Activated naive CD8-positive, alpha-beta T cell treated with anti-CD3 and anti-CD28 coated beads, Interleukin-2, amount 10 ng/mL, durations not matched to agents 7 days and 5 days (primary cell): ENCODE measurements around the gene HIRIP3. TPM values are rescaled to one million over a fixed set of nuclear protein-coding genes. Genes with fewer than 3 reads are reported as not detected.

Source experiments
- ATAC-seq: fragments of 150-1000 bp; cut with Tn5 transposase; one replicate; pipeline ENCODE4 v1.10.0; 2021; ENCODE audit warnings: low read depth, moderate library complexity
- POLR2A ChIA-PET: fragments of 350-600 bp; sonication (Branson Sonifier 250); formaldehyde crosslinking; loops from one replicate; lab custom pipeline; 2021; ENCODE audit warnings: antibody characterized with exemption; lab: Charles Lee
- DNase-seq: peaks from one replicate; pipeline ENCODE4 v3.0.0; 2021
- H3K27ac Mint-ChIP-seq: one replicate; pipeline ENCODE4 v1.8.0; 2022; ENCODE audit warnings: mild to moderate bottlenecking, mixed read lengths
- H3K27me3 Mint-ChIP-seq: one replicate; pipeline ENCODE4 v1.8.0; 2022; ENCODE audit warnings: mild to moderate bottlenecking, moderate library complexity, mixed read lengths
- H3K36me3 Mint-ChIP-seq: one replicate; pipeline ENCODE4 v1.8.0; 2021; ENCODE audit warnings: mild to moderate bottlenecking, mixed read lengths
- H3K4me1 Mint-ChIP-seq: one replicate; pipeline ENCODE4 v1.8.0; 2021; ENCODE audit warnings: mixed read lengths
- H3K4me3 Mint-ChIP-seq: one replicate; pipeline ENCODE4 v1.8.0; 2022; ENCODE audit warnings: mild to moderate bottlenecking, moderate library complexity, mixed read lengths
- H3K9me3 Mint-ChIP-seq: one replicate; pipeline ENCODE4 v1.8.0; 2021; ENCODE audit warnings: mixed read lengths
- total RNA-seq, 2 experiments: library from RNA; stranded (reverse); gene quantifications; one replicate each; pipeline ENCODE4 v1.2.3, GENCODE V29; 2021

HIRIP3 gene
- total RNA-seq, 2 experiments from 2014 or later = 35.1 to 37.3 TPM

DNA sequence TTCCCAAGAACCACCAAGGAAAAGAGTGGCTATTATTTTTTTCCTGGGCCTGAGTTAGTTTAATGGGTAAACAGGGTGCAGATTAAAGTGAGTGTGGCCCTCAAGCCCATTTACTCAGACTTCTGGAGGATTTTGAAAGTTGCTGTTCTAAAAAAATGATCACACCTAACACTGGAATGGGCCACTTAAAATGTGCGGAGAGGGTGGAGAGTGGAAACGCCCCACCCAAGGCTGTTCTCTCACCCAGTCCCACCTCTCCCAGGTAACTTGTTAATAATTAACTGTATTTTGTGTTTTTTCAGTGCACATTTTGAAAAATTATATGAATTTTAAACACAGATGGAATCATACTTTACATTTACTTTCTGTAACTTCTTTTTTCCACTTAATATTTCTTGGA is 5.4 kb downstream of the HIRIP3 start:
- Mint-ChIP-seq H3K36me3 (peaks cover 17% of the 10 kb centered on the region), H3K27ac (no peak overlapping the region), H3K27me3 (no peaks in the 10 kb centered on the region), H3K4me1 (peaks cover 12% of the 10 kb centered on the region), H3K9me3 (no peaks in the 10 kb centered on the region), H3K4me3 (no peak overlapping the region)
- POLR2A ChIA-PET = interaction anchor here (1.2 kb wide), 1 partner anchor 11 kb away, joined by 5 read pairs; no protein-coding TSS in a partner anchor
- no peak for ATAC-seq
- no peak for DNase-seq

GRCh38 chr16:29989111-29989858 is 6.1 kb downstream of the HIRIP3 start:
- no peak overlapping the region for H3K4me3 Mint-ChIP-seq
- H3K4me1 Mint-ChIP-seq = peaks cover 7% of the 10 kb centered on the region
- ATAC-seq (no peak), DNase-seq (no peak)
- POLR2A ChIA-PET = interaction anchor here (1.2 kb wide), 1 partner anchor 10 kb away, joined by 5 read pairs; no protein-coding TSS in a partner anchor
- peaks cover 14% of the 10 kb centered on the region for H3K36me3 Mint-ChIP-seq
- no peaks in the 10 kb centered on the region for H3K9me3 Mint-ChIP-seq
- H3K27ac Mint-ChIP-seq = peak overlapping the region; percentile 21
- H3K27me3 Mint-ChIP-seq = no peaks in the 10 kb centered on the region

DNA sequence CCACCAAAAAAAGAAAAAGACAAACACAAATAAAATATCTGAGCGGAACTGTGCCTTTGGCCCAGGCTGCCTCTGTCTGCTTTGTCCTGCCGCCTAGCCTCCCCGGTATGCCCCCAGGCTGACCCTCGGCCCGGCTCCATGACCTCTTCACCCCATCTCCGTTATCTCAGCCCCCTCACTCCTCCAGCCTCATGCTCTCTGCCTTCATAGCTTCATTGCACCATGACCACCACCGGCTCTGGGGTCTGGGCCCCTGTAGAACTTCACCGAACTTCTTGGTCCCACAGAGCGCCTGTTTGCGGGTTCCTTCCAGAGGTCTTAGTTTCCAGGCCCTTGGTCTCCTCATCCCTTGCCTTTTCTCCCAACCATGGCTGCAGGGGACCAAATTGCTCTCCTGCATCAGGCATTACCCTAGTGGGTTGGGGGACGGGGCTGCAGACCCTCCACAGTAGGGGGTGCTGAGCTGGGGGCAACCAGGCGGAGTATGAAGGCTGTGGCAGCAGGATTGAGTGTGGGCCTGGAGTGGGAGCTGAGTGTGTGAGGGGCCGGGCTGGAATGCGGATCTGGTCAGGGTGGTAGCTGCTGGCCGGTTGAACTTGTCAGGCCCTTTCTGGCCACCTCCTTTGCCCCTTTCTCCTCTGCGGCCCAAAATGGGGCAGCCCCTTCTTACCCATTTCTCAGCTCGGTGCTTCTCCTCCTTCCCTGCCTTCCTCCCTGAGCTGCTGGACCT is 6.9 kb downstream of the HIRIP3 start:
- DNase-seq (no peak), ATAC-seq (no peak)
- Mint-ChIP-seq H3K4me1 (peaks cover 2% of the 10 kb centered on the region), H3K27ac (no peak overlapping the region), H3K9me3 (no peaks in the 10 kb centered on the region), H3K36me3 (peaks cover 11% of the 10 kb centered on the region), H3K4me3 (no peak overlapping the region), H3K27me3 (no peaks in the 10 kb centered on the region)
- POLR2A ChIA-PET = interaction anchor here (1.2 kb wide), 1 partner anchor 9 kb away, joined by 5 read pairs; no protein-coding TSS in a partner anchor

DNA sequence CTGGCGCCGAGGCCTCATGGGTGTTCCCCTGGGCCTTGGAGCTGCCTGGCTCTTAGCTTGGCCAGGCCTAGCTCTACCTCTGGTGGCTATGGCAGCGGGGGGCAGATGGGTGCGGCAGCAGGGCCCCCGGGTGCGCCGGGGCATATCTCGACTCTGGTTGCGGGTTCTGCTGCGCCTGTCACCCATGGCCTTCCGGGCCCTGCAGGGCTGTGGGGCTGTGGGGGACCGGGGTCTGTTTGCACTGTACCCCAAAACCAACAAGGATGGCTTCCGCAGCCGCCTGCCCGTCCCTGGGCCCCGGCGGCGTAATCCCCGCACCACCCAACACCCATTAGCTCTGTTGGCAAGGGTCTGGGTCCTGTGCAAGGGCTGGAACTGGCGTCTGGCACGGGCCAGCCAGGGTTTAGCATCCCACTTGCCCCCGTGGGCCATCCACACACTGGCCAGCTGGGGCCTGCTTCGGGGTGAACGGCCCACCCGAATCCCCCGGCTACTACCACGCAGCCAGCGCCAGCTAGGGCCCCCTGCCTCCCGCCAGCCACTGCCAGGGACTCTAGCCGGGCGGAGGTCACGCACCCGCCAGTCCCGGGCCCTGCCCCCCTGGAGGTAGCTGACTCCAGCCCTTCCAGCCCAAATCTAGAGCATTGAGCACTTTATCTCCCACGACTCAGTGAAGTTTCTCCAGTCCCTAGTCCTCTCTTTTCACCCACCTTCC is 7.9 kb downstream of the HIRIP3 start:
- Mint-ChIP-seq H3K4me3 (no peak overlapping the region), H3K27ac (no peak overlapping the region), H3K27me3 (no peaks in the 10 kb centered on the region), H3K36me3 (peaks cover 12% of the 10 kb centered on the region), H3K9me3 (no peaks in the 10 kb centered on the region), H3K4me1 (no peaks in the 10 kb centered on the region)
- DNase-seq (no peak), ATAC-seq (no peak)
- POLR2A ChIA-PET = interaction anchor here (0.6 kb wide), 1 partner anchor 149 kb away, joined by 3 read pairs; no protein-coding TSS in a partner anchor

GRCh38 chr16:29986931-29987330 is 8.5 kb downstream of the HIRIP3 start:
- ATAC-seq (no peak), DNase-seq (no peak)
- Mint-ChIP-seq H3K27ac (no peak overlapping the region), H3K36me3 (peaks cover 14% of the 10 kb centered on the region), H3K9me3 (no peaks in the 10 kb centered on the region), H3K4me3 (no peak overlapping the region), H3K27me3 (no peaks in the 10 kb centered on the region), H3K4me1 (no peaks in the 10 kb centered on the region)
- POLR2A ChIA-PET = no interaction called here

- no peak for DNase-seq
- H3K9me3 Mint-ChIP-seq = no peaks in the 10 kb centered on the region
- no peak for ATAC-seq
- H3K27me3 Mint-ChIP-seq = no peaks in the 10 kb centered on the region
- POLR2A ChIA-PET = interaction anchor here (1.0 kb wide), 1 partner anchor 13 kb away, joined by 3 read pairs; the partner anchor contains the start of gene TAOK2
- peaks cover 15% of the 10 kb centered on the region for H3K36me3 Mint-ChIP-seq
- H3K4me1 Mint-ChIP-seq = no peaks in the 10 kb centered on the region
- no peak overlapping the region for H3K4me3 Mint-ChIP-seq
- no peak overlapping the region for H3K27ac Mint-ChIP-seq
Observed at GRCh38 chr16:29986231-29986630, 9.2 kb downstream of the HIRIP3 start.

DNA sequence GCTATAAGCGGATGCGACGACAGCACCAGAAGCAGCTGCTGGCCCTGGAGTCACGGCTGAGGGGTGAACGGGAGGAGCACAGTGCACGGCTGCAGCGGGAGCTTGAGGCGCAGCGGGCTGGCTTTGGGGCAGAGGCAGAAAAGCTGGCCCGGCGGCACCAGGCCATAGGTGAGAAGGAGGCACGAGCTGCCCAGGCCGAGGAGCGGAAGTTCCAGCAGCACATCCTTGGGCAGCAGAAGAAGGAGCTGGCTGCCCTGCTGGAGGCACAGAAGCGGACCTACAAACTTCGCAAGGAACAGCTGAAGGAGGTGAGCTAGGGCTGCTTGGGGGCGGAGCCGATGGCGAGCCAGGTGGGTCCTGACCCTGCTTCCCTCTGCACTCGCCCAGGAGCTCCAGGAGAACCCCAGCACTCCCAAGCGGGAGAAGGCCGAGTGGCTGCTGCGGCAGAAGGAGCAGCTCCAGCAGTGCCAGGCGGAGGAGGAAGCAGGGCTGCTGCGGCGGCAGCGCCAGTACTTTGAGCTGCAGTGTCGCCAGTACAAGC is 10.1 kb downstream of the HIRIP3 start:
- no peak for DNase-seq
- Mint-ChIP-seq H3K27me3 (no peaks in the 10 kb centered on the region), H3K36me3 (peaks cover 18% of the 10 kb centered on the region), H3K27ac (no peak overlapping the region), H3K4me3 (no peak overlapping the region), H3K4me1 (no peaks in the 10 kb centered on the region), H3K9me3 (no peaks in the 10 kb centered on the region)
- ATAC-seq = no peak
- POLR2A ChIA-PET = interaction anchor here (1.0 kb wide), 3 partner anchors 9 to 178 kb away, joined by 3 to 5 read pairs (median 3); partner anchors contain the start of gene TAOK2

GRCh38 chr16:29984764-29985147 is 10.7 kb downstream of the HIRIP3 start:
- POLR2A ChIA-PET = interaction anchor here (1.0 kb wide), 1 partner anchor 177 kb away, joined by 3 read pairs; no protein-coding TSS in a partner anchor
- no peak for DNase-seq
- peaks cover 20% of the 10 kb centered on the region for H3K36me3 Mint-ChIP-seq
- H3K27ac Mint-ChIP-seq = no peak overlapping the region
- H3K27me3 Mint-ChIP-seq = no peaks in the 10 kb centered on the region
- no peaks in the 10 kb centered on the region for H3K9me3 Mint-ChIP-seq
- no peaks in the 10 kb centered on the region for H3K4me1 Mint-ChIP-seq
- ATAC-seq = no peak
- no peak overlapping the region for H3K4me3 Mint-ChIP-seq

- no peaks in the 10 kb centered on the region for H3K27me3 Mint-ChIP-seq
- H3K27ac Mint-ChIP-seq = no peak overlapping the region
- DNase-seq (no peak), ATAC-seq (no peak)
- H3K4me1 Mint-ChIP-seq = no peaks in the 10 kb centered on the region
- POLR2A ChIA-PET = interaction anchor here (1.6 kb wide), 1 partner anchor 11 kb away, joined by 4 read pairs; no protein-coding TSS in a partner anchor
- no peak overlapping the region for H3K4me3 Mint-ChIP-seq
- no peaks in the 10 kb centered on the region for H3K9me3 Mint-ChIP-seq
- H3K36me3 Mint-ChIP-seq = peaks cover 18% of the 10 kb centered on the region
Observed at GRCh38 chr16:29984137-29984763, 11.2 kb downstream of the HIRIP3 start.

GRCh38 chr16:29983420-29984136 is 11.8 kb downstream of the HIRIP3 start:
- POLR2A ChIA-PET = interaction anchor here (1.6 kb wide), 1 partner anchor 10 kb away, joined by 4 read pairs; no protein-coding TSS in a partner anchor
- H3K9me3 Mint-ChIP-seq = no peaks in the 10 kb centered on the region
- no peaks in the 10 kb centered on the region for H3K4me1 Mint-ChIP-seq
- H3K4me3 Mint-ChIP-seq = no peak overlapping the region
- no peak overlapping the region for H3K27ac Mint-ChIP-seq
- no peaks in the 10 kb centered on the region for H3K27me3 Mint-ChIP-seq
- peaks cover 17% of the 10 kb centered on the region for H3K36me3 Mint-ChIP-seq
- DNase-seq (no peak), ATAC-seq (no peak)

GRCh38 chr16:29982560-29983419 is 12.6 kb downstream of the HIRIP3 start:
- DNase-seq (no peak), ATAC-seq (no peak)
- H3K27me3 Mint-ChIP-seq = no peaks in the 10 kb centered on the region
- H3K9me3 Mint-ChIP-seq = no peaks in the 10 kb centered on the region
- no peak overlapping the region for H3K4me3 Mint-ChIP-seq
- H3K4me1 Mint-ChIP-seq = no peaks in the 10 kb centered on the region
- POLR2A ChIA-PET = interaction anchor here (1.6 kb wide), 1 partner anchor 10 kb away, joined by 4 read pairs; no protein-coding TSS in a partner anchor
- H3K36me3 Mint-ChIP-seq = peaks cover 17% of the 10 kb centered on the region
- no peak overlapping the region for H3K27ac Mint-ChIP-seq
